ENCODE results near the gene ERF. TPM values are rescaled to one million over a fixed set of nuclear protein-coding genes. Genes with fewer than 3 reads are reported as not detected.

ERF gene
- total RNA-seq, 1 donor from 2014 or later = 109 TPM

DNA sequence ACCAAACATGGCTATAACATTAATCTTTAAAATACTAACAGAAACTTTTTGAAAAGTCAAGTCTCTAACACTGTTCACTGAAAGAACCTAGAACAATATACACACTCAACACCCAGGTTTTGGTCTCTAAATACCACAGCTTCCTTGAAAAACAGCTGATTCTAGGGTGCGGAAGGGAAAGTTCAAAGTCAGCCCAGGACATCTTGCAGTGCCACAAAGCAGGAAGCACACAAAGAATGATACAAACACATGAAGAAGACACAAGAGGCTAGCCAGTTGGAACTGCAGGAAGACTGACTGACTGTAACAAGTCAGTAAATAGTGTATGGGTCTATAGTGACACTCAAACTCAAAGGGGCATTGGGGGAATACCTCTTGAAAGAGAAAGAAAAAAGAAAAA is 42.0 kb downstream of the ERF start:
- no peak overlapping the region for H3K27ac Mint-ChIP-seq (ENCODE audit: unreplicated experiment)

DNA sequence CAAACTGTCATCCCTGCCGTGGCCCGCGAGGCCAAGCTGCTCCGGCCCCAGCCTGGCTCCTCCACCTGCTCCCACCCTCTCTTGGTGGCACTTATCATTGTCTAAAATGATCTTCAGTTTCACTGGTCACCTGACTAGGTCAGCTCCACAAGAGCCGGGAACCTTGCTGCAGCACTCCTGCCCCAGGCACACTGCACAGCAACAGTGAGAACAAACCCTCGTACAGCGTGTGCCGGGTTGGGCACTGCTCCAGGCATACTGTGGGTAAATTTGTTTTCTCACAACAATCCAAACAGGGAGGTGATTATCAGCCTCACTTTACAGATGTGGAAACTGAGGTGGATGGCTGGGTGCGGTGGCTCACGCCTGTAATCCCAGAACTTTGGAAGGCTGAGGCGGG is 46.3 kb downstream of the ERF start:
- Mint-ChIP-seq H3K27me3 (ENCODE audit: unreplicated experiment) (no peaks in the 10 kb centered on the region), H3K4me1 (ENCODE audit: unreplicated experiment) (peaks cover 13% of the 10 kb centered on the region), H3K36me3 (ENCODE audit: low read depth, unreplicated experiment) (peaks cover 50% of the 10 kb centered on the region), H3K9me3 (ENCODE audit: unreplicated experiment) (no peaks in the 10 kb centered on the region), H3K4me3 (ENCODE audit: unreplicated experiment) (no peak overlapping the region), H3K27ac (ENCODE audit: unreplicated experiment) (peak overlapping the region; percentile 77)
- DNase-seq (ENCODE audit: low spot score) = no peak
- TF ChIP-seq, protein P1, sequence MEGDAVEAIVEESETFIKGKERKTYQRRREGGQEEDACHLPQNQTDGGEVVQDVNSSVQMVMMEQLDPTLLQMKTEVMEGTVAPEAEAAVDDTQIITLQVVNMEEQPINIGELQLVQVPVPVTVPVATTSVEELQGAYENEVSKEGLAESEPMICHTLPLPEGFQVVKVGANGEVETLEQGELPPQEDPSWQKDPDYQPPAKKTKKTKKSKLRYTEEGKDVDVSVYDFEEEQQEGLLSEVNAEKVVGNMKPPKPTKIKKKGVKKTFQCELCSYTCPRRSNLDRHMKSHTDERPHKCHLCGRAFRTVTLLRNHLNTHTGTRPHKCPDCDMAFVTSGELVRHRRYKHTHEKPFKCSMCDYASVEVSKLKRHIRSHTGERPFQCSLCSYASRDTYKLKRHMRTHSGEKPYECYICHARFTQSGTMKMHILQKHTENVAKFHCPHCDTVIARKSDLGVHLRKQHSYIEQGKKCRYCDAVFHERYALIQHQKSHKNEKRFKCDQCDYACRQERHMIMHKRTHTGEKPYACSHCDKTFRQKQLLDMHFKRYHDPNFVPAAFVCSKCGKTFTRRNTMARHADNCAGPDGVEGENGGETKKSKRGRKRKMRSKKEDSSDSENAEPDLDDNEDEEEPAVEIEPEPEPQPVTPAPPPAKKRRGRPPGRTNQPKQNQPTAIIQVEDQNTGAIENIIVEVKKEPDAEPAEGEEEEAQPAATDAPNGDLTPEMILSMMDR (IDR thresholded peaks at IDR 0.05; ENCODE audit: unreplicated experiment) = no peak

More for the DNA sequence above, 42.0 kb downstream of the ERF start:
- H3K9me3 Mint-ChIP-seq (ENCODE audit: unreplicated experiment) = no peaks in the 10 kb centered on the region
- H3K27me3 Mint-ChIP-seq (ENCODE audit: unreplicated experiment) = peaks cover 11% of the 10 kb centered on the region
- TF ChIP-seq, protein P1 (IDR thresholded peaks at IDR 0.05; ENCODE audit: unreplicated experiment) = no peak
- DNase-seq (ENCODE audit: low spot score) = no peak
- H3K4me3 Mint-ChIP-seq (ENCODE audit: unreplicated experiment) = no peak overlapping the region
- peaks cover 28% of the 10 kb centered on the region for H3K4me1 Mint-ChIP-seq (ENCODE audit: unreplicated experiment)
- peaks cover 40% of the 10 kb centered on the region for H3K36me3 Mint-ChIP-seq (ENCODE audit: low read depth, unreplicated experiment)

DNA sequence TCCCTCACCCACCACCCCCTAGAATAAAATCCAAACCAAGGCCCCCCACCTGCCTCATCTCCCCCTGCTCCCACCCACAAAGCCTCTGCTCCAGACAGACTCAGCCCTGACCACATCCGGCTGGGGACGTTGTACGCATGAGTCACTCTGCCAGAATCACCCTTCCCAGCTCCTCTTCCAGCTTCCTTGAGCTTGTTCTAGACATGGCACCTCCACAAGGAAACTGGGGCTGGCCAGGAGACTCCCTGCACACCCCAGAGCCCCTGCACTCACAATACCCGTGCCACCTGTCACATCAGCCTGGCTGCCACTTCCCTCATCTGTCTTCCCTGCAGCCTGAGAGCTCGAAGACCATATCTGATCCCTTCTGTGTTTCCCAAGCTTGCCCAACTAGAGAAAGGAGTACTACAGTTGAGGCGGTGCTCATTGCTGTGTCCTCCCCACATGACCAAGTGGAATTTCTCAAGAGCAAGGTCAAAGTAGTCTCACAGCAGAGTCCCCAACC is 47.1 kb downstream of the ERF start:
- TF ChIP-seq, protein P1 (IDR thresholded peaks at IDR 0.05; ENCODE audit: unreplicated experiment) = no peak
- Mint-ChIP-seq H3K4me1 (ENCODE audit: unreplicated experiment) (peaks cover 13% of the 10 kb centered on the region), H3K27me3 (ENCODE audit: unreplicated experiment) (no peaks in the 10 kb centered on the region), H3K27ac (ENCODE audit: unreplicated experiment) (peak overlapping the region; percentile 64), H3K36me3 (ENCODE audit: low read depth, unreplicated experiment) (peaks cover 52% of the 10 kb centered on the region), H3K9me3 (ENCODE audit: unreplicated experiment) (no peaks in the 10 kb centered on the region), H3K4me3 (ENCODE audit: unreplicated experiment) (peak overlapping the region; percentile 69)
- DNase-seq (ENCODE audit: low spot score) = no peak

DNA sequence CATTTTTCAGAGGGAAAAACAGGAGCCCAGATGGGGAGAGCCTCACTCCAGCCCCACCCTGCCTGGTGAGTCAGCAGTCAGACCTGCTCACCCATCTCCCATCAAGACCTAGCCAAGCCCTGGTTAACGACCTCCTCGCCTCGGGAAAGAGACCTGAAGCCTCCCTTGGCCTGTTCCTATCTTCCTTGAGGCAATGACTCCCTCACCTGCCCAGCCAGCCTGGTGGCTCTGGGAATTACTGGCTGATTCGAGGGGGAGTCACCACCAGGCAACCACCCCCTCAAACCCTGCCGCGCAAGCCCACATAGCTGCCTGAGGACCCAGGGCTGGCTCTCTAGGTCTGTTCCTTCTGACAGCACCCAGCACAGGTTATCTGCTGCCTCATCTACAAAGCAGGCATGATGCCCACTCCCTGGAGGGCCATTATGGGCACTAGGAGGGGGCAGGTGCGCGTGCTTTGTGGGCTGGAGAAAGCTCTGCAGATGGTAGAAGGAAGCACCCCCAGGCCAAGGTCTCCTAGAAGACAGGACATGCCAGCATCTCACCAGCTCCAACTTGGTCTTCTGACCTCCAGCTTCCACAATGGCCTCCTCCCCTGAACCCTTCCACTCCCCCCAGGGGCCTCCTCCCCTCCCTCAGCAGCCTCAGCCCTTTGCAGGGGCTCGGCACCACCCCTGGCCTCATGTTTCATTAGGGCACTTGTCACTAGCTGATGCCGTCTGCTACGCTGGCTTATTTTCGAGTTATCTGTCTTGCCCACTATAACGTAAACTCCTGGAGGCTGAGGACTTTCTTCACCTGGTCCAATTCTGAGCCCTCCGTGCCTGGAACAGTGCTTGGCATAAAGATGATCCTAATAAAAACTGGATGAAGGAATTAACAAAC is 47.8 kb downstream of the ERF start:
- peak overlapping the region; percentile 64 for H3K27ac Mint-ChIP-seq (ENCODE audit: unreplicated experiment)
- no peak for DNase-seq (ENCODE audit: low spot score)

More for the DNA sequence above, 47.8 kb downstream of the ERF start:
- H3K36me3 Mint-ChIP-seq (ENCODE audit: low read depth, unreplicated experiment) = peaks cover 56% of the 10 kb centered on the region
- no peaks in the 10 kb centered on the region for H3K9me3 Mint-ChIP-seq (ENCODE audit: unreplicated experiment)
- TF ChIP-seq, protein P1 (IDR thresholded peaks at IDR 0.05; ENCODE audit: unreplicated experiment) = no peak
- H3K4me3 Mint-ChIP-seq (ENCODE audit: unreplicated experiment) = peak overlapping the region; percentile 69
- peaks cover 13% of the 10 kb centered on the region for H3K4me1 Mint-ChIP-seq (ENCODE audit: unreplicated experiment)
- H3K27me3 Mint-ChIP-seq (ENCODE audit: unreplicated experiment) = peaks cover 4% of the 10 kb centered on the region

Measured in endothelial cell (in vitro differentiated cells).